Ascending aorta (tissue), 2 donors: ENCODE measurements around the gene KIF25. TPM values are rescaled to one million over a fixed set of nuclear protein-coding genes. Genes with fewer than 3 reads are reported as not detected.
"Not testable (repeated sequence)": the region's sequence is repeated elsewhere in the genome, so short reads cannot be mapped to it uniquely, and the experiment has no call there.

Source experiments
- DNase-seq, 2 donors: peaks; one replicate each; pipeline ENCODE4 v3.0.0-alpha.2; 2019; ENCODE audit warnings: low spot score in 2 of 2
- H3K27ac ChIP-seq, 2 donors: fragments of 200-600 bp; sonication (generic); one replicate each; pipeline ENCODE4 v1.5.1; 2016 to 2017; ENCODE audit warnings: mild to moderate bottlenecking in 1 of 2
- H3K27me3 ChIP-seq: fragments of 200-600 bp; sonication (generic); one replicate; pipeline ENCODE4 v1.5.1; 2017
- H3K36me3 ChIP-seq, 2 donors: fragments of 200-600 bp; sonication (generic); one replicate each; pipeline ENCODE4 v1.5.1; 2016
- H3K4me1 ChIP-seq, 2 donors: fragments of 200-600 bp; sonication (generic); one replicate each; pipeline ENCODE4 v1.5.1; 2016 to 2017; ENCODE audit warnings: mild to moderate bottlenecking in 1 of 2
- H3K4me3 ChIP-seq, 2 donors: fragments of 200-600 bp; sonication (generic); one replicate each; pipeline ENCODE4 v1.5.1; 2016 to 2017; ENCODE audit warnings: mild to moderate bottlenecking in 1 of 2
- H3K9me3 ChIP-seq, 2 donors: fragments of 200-600 bp; sonication (generic); one replicate each; pipeline ENCODE4 v1.5.1; 2016
- intact Hi-C: fragments of 100-400 bp; cut with DNase I; formaldehyde crosslinking; loops from one replicate; pipeline ENCODE4 v1.15.1; 2023
- total RNA-seq: library from RNA; depleted of rRNA; stranded (reverse); fragments of >200 nt; gene quantifications from one replicate; pipeline ENCODE4 v1.1.0, GENCODE V29; 2016
- TF ChIP-seq, protein P1 (sequence below), 3 experiments: fragments of 200-600 bp in 2 of 3; fragments of 450-650 bp in 1 of 3; sonication (generic) in 2 of 3; IDR thresholded peaks; one replicate each; pipeline ENCODE4 v1.5.1; 2016 to 2019; ENCODE audit warnings: antibody characterized with exemption in 3 of 3, mild to moderate bottlenecking in 1 of 3, moderate library complexity in 1 of 3

KIF25 gene
- total RNA-seq, 1 donor from 2014 or later, result not detected

DNA sequence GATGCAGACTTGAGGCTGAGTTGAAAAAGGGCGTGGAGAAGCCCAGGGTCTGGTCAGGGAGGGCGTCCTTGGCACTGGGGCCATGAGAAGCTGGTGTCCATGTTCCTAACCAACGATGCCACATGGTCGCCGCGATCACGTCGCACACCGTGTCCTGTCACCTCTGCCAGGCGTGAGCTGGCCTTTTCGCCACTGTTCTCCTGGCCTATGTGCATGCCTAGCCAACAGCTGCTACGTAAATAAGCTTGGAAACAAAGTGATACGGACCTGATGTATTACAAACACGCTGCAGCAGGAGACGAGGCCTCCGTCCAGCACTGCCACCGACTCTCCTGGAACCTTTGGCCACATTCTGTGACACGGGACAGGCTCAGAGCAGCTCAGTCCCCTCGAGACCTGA is 22.0 kb upstream of the KIF25 start:
- intact Hi-C loops, result no loop called here
- H3K4me3 ChIP-seq, result no peak overlapping the region
- H3K4me1 ChIP-seq, result no peaks in the 10 kb centered on the region
- no peaks in the 10 kb centered on the region for H3K9me3 ChIP-seq
- no peak overlapping the region for H3K27ac ChIP-seq
- TF ChIP-seq, protein P1, sequence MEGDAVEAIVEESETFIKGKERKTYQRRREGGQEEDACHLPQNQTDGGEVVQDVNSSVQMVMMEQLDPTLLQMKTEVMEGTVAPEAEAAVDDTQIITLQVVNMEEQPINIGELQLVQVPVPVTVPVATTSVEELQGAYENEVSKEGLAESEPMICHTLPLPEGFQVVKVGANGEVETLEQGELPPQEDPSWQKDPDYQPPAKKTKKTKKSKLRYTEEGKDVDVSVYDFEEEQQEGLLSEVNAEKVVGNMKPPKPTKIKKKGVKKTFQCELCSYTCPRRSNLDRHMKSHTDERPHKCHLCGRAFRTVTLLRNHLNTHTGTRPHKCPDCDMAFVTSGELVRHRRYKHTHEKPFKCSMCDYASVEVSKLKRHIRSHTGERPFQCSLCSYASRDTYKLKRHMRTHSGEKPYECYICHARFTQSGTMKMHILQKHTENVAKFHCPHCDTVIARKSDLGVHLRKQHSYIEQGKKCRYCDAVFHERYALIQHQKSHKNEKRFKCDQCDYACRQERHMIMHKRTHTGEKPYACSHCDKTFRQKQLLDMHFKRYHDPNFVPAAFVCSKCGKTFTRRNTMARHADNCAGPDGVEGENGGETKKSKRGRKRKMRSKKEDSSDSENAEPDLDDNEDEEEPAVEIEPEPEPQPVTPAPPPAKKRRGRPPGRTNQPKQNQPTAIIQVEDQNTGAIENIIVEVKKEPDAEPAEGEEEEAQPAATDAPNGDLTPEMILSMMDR (IDR thresholded peaks at IDR 0.05), result no peak
- no peaks in the 10 kb centered on the region for H3K27me3 ChIP-seq
- peaks cover 0 to 6% of the 10 kb centered on the region in 2 donors for H3K36me3 ChIP-seq
- no peak for DNase-seq

DNA sequence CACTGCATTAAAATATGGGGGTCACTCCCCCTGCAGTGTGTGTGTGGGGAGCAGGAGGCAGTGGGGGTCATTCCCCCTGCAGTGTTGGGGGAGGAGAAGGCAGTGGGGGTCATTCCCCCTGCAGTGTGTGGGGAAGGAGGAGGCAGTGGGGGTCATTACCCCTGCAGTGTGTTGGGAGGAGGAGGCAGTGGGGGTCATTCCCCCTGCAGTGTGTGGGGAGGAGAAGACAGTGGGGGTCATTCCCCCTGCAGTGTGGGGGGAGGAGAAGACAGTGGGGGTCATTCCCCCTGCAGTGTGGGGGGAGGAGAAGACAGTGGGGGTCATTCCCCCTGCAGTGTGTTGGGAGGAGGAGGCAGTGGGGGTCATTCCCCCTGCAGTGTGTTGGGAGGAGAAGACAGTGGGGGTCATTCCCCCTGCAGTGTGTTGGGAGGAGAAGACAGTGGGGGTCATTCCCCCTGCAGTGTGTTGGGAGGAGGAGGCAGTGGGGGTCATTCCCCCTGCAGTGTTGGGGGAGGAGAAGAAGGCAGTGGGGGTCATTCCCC is 21.3 kb upstream of the KIF25 start:
- H3K9me3 ChIP-seq, result not testable (repeated sequence)

DNA sequence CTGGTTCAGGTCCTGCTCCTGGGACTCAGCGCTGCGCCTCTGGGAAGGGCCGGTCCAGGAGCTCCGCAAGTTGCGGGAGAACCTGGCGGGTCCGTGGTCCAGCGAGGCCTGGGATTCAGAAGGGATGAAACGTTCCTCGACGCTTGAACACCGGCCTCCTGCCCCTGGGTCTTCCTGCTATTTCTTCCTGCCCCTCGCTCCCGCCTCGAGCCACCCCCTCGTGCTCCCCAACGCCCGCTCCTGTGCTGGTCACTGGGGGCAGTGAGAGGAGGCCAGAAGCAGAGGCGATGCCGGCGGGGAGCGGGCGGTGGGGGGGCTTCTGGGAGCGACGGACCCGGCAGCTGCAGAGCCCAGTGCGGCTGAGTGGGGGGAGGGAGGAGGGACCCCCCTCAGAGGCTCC is 20.8 kb upstream of the KIF25 start:
- Histone ChIP-seq H3K4me1 (no peaks in the 10 kb centered on the region), H3K9me3 (no peaks in the 10 kb centered on the region), H3K36me3 (no peaks in the 10 kb centered on the region), H3K27ac (no peak overlapping the region), H3K4me3 (no peak overlapping the region), H3K27me3 (no peaks in the 10 kb centered on the region)
- TF ChIP-seq, protein P1 (IDR thresholded peaks at IDR 0.05), result no peak
- intact Hi-C loops, result no loop called here
- DNase-seq, result no peak

More for the DNA sequence above, 21.3 kb upstream of the KIF25 start:
- H3K27ac ChIP-seq, DNase-seq, H3K27me3 ChIP-seq, H3K4me3 ChIP-seq, H3K36me3 ChIP-seq, intact Hi-C loops, H3K4me1 ChIP-seq: not testable (repeated sequence)

DNA sequence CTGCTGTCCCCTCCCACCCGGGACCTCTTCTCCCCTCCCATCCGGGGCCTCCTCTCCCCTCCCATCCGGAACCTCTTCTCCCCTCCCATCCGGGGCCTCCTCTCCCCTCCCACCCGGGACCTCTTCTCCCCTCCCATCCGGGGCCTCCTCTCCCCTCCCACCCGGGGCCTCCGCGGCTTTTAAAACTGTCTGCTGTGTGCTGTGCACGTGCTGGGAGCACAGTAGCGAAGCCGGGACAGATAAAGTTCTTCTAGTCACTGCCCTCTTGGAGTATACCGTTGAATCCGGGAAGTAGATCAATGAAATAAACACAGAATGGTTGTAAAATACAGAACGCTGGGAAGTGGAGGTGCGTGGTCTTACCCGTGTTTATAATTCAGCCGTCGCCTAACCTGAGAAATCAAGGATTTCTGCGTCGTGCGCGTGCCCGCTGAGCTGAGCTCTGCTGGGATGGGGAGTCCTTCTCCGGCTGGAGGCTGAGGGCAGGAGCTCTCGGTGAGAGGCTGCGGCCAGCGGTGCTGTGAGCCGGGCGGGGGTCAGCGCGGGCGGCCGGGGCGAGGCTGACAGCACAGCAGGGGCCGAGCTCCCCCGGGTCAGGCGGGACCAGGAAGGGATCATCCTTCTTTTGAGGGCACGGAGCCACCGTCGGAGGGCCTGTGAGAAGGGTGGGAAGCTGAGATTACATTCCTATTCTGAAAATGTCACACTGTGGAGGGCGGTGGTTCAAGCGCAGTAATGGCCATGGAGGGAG is 19.6 kb upstream of the KIF25 start:
- TF ChIP-seq, protein P1 (IDR thresholded peaks at IDR 0.05), result no peak
- Histone ChIP-seq H3K4me1 (no peaks in the 10 kb centered on the region), H3K27ac (no peak overlapping the region), H3K27me3 (no peaks in the 10 kb centered on the region), H3K9me3 (no peaks in the 10 kb centered on the region), H3K4me3 (no peak overlapping the region), H3K36me3 (no peaks in the 10 kb centered on the region)
- no peak for DNase-seq
- intact Hi-C loops, result no loop called here

DNA sequence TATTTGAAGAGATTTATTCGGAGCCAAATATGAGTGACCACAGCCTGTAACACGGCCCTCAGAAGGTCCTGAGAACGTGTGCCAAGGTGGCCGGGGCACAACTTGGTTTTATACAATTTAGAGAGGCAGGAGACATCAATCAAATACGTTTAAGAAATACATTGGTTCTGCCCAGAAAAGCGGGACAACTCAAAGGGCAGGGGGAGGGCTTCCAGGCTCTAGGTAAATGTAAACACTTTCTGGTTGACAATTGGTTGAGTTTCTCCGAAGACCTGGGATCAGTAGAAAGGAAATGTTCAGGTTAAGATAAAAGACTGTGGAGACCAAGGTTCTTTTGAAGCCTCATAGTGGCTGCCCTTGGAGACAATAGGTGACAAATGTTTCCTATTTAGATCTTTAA is 18.9 kb upstream of the KIF25 start:
- DNase-seq, result no peak
- Histone ChIP-seq H3K9me3 (no peaks in the 10 kb centered on the region), H3K4me3 (no peak overlapping the region), H3K36me3 (no peaks in the 10 kb centered on the region), H3K4me1 (no peaks in the 10 kb centered on the region), H3K27me3 (no peaks in the 10 kb centered on the region), H3K27ac (no peak overlapping the region)
- intact Hi-C loops, result no loop called here
- TF ChIP-seq, protein P1 (IDR thresholded peaks at IDR 0.05), result no peak

DNA sequence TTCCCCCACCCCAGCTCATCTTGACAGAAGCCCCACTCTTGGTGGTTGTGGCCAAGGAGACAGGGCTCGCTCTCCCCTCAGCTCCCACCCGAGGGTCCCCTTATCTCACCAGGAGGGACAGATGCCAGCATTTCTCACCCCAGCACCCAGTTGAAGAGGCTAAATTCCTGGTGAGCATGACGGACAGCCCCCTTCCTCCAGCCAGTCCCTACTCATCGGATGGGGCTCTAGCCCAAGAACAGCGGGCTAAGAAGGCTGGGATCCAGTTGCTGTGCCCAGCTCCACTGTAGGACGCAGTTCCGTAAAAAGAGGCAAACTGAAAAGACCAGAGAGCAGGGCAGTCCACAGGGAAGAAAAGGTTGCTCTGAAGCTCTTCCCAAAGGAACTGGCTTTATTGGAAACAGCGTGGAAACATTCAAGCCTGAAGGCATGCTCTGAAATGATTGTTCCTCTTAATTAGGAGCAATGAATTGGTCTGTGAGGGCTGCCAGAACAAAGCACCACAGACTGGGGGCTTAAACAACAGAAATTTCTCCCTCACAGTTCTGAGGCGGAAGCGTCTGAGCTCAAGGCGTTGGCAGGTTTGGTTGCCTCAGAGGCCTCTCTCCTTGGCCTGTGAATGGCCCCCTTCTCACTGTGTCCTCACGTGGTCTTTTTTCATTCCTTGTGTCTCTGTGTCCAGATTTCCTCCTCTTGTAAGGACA is 17.9 kb upstream of the KIF25 start:
- no peaks in the 10 kb centered on the region for H3K27me3 ChIP-seq
- no peaks in the 10 kb centered on the region for H3K4me1 ChIP-seq
- no peak overlapping the region for H3K4me3 ChIP-seq
- no peak overlapping the region for H3K27ac ChIP-seq
- TF ChIP-seq, protein P1 (IDR thresholded peaks at IDR 0.05), result no peak
- no peaks in the 10 kb centered on the region for H3K36me3 ChIP-seq
- intact Hi-C loops, result no loop called here
- no peak for DNase-seq
- H3K9me3 ChIP-seq, result no peaks in the 10 kb centered on the region
